Keratinocyte (primary cell): Measurements from ENCODE around the gene TSPEAR. TPM values are rescaled to one million over a fixed set of nuclear protein-coding genes. Genes with fewer than 3 reads are reported as not detected.

Experiments used
- DNase-seq: peaks from one replicate; pipeline ENCODE4 v3.0.0-alpha.2; 2011; ENCODE audit warnings: low read depth, missing footprints, low spot score
- FAIRE-seq: peaks from 2 replicates; lab custom pipeline; 2011; peaks lifted over from hg19 to GRCh38; lab: Jason Lieb, UNC
- H2AFZ ChIP-seq: 2 replicates; pipeline ENCODE4 v1.6.0; 2012; ENCODE audit warnings: low read length, control low read depth, inconsistent platforms; ENCODE audit not compliant: control insufficient read depth
- H3K27ac ChIP-seq: 2 replicates; pipeline ENCODE4 v1.5.1; 2011; ENCODE audit warnings: low read length; ENCODE audit not compliant: control insufficient read depth, insufficient read depth
- H3K27me3 ChIP-seq: 3 replicates; pipeline ENCODE4 v1.6.0; 2011; ENCODE audit warnings: low read length; ENCODE audit not compliant: control insufficient read depth, insufficient read depth; ENCODE audit errors: extremely low read depth
- H3K36me3 ChIP-seq, 2 experiments: 2 replicates in 1 of 2; 3 replicates in 1 of 2; pipeline ENCODE4 v1.5.1; 2011; ENCODE audit warnings: low read length in 2 of 2, mild to moderate bottlenecking in 1 of 2; ENCODE audit not compliant: control insufficient read depth in 2 of 2, insufficient read depth in 2 of 2; ENCODE audit errors: extremely low read depth in 1 of 2
- H3K4me1 ChIP-seq: 3 replicates; pipeline ENCODE4 v1.5.1; 2011; ENCODE audit warnings: low read length; ENCODE audit not compliant: control insufficient read depth, insufficient read depth; ENCODE audit errors: extremely low read depth
- H3K4me2 ChIP-seq: 3 replicates; pipeline ENCODE4 v1.6.0; 2011; ENCODE audit warnings: low read depth, low read length; ENCODE audit not compliant: control insufficient read depth, insufficient read depth; ENCODE audit errors: extremely low read depth
- H3K4me3 ChIP-seq, 3 experiments: fragments of 200-600 bp in 1 of 3; sonication (generic) in 1 of 3; 2 replicates in 2 of 3; 3 replicates in 1 of 3; pipeline ENCODE4 v1.5.1; 2011 to 2016; ENCODE audit warnings: low read length in 3 of 3, mild to moderate bottlenecking in 3 of 3, control low read depth in 2 of 3, inconsistent platforms in 1 of 3, low read depth in 1 of 3, mixed read lengths in 1 of 3, mixed run types in 1 of 3, moderate library complexity in 1 of 3; ENCODE audit not compliant: control insufficient read depth in 2 of 3, insufficient read depth in 2 of 3; ENCODE audit errors: extremely low read depth in 1 of 3
- H3K79me2 ChIP-seq: 2 replicates; pipeline ENCODE4 v1.6.0; 2012; ENCODE audit warnings: low read length; ENCODE audit not compliant: control insufficient read depth, insufficient read depth
- H3K9ac ChIP-seq: 3 replicates; pipeline ENCODE4 v1.6.0; 2011; ENCODE audit warnings: low read length; ENCODE audit not compliant: control insufficient read depth, insufficient read depth; ENCODE audit errors: extremely low read depth
- H3K9me1 ChIP-seq: 3 replicates; pipeline ENCODE4 v1.6.0; 2011; ENCODE audit warnings: low read length; ENCODE audit not compliant: control insufficient read depth, insufficient read depth; ENCODE audit errors: extremely low read depth
- H3K9me3 ChIP-seq: 2 replicates; pipeline ENCODE4 v1.5.1; 2012; ENCODE audit warnings: low read depth, low read length; ENCODE audit not compliant: control insufficient read depth
- H4K20me1 ChIP-seq: 3 replicates; pipeline ENCODE4 v1.6.0; 2011; ENCODE audit warnings: low read length; ENCODE audit not compliant: control insufficient read depth, insufficient read depth; ENCODE audit errors: extremely low read depth
- EZH2 ChIP-seq: IDR thresholded peaks from one replicate; pipeline ENCODE4 v1.6.1; 2012; ENCODE audit warnings: inconsistent platforms, mild to moderate bottlenecking, low read length, moderate library complexity
- dilution Hi-C: fragments of 300-500 bp; cut with MboI; formaldehyde crosslinking; loops from one replicate; pipeline ENCODE4 v1.7.0; 2020; ENCODE audit warnings: low sequenced_read_pairs; ENCODE audit not compliant: extremely low pct_ligation_motif_present
- polyA plus RNA-seq, 5 experiments: library from polyadenylated mRNA; depleted of rRNA in 3 of 5; stranded (reverse) in 3 of 5; stranded (forward) in 1 of 5; unstranded in 1 of 5; fragments of >200 nt; gene quantifications; 1 replicate in 1 of 5; 2 replicates in 3 of 5; 3 replicates in 1 of 5; pipeline versions ENCODE4 v1.2.1 to v1.2.3, GENCODE V29; 2011 to 2012; ENCODE audit warnings: missing spikeins in 2 of 5, low read depth in 1 of 5, low replicate concordance in 1 of 5
- TF ChIP-seq, protein P1 (sequence below), 3 experiments: IDR thresholded peaks in 1 of 3; conservative IDR thresholded peaks in 1 of 3; optimal IDR thresholded peaks in 1 of 3; 2 replicates in 2 of 3; 3 replicates in 1 of 3; pipeline versions ENCODE3 to v1.5.1; 2011; ENCODE audit warnings: low read length in 3 of 3, mild to moderate bottlenecking in 3 of 3, moderate library complexity in 2 of 3, control low read depth in 1 of 3, inconsistent platforms in 1 of 3; ENCODE audit not compliant: insufficient read depth in 2 of 3; ENCODE audit errors: extremely low read depth in 1 of 3

Gene TSPEAR
- polyA plus RNA-seq, 1 donor (not counting 4 experiments of a cell fraction or from before 2014, with no cell fraction given) = 0.12 TPM

DNA sequence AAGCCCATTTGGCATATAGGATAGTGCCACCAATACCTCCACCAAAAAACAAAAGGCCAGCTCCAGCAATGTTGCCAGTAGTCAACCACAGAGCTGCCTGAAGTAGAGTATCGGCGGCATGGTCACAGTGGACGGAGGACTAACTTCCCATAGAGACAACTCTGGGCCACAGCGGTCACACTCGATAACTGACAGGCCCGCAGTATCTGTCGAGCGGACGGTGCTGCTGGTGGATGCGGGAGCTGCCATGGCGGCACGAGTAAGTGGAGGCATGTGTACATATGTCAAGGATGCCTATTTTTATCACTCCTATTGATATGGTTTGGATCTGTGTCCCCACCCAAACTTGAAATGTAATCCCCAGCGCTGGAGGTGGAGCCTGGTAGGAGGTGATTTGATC lies 33.5 kb downstream of the TSPEAR start:
- H3K4me1 ChIP-seq = no peaks in the 10 kb centered on the region
- H3K27me3 ChIP-seq = peaks cover 2% of the 10 kb centered on the region
- H3K36me3 ChIP-seq = no peaks in the 10 kb centered on the region
- no peaks in the 10 kb centered on the region for H3K79me2 ChIP-seq
- dilution Hi-C loops = no loop called here
- no peak overlapping the region for H3K9ac ChIP-seq
- no peak overlapping the region for H3K27ac ChIP-seq
- H2AFZ ChIP-seq = no peak overlapping the region
- no peaks in the 10 kb centered on the region for H4K20me1 ChIP-seq
- DNase-seq (no peak), FAIRE-seq (no peak)
- H3K4me3 ChIP-seq = no peak overlapping the region
- TF ChIP-seq, protein P1, sequence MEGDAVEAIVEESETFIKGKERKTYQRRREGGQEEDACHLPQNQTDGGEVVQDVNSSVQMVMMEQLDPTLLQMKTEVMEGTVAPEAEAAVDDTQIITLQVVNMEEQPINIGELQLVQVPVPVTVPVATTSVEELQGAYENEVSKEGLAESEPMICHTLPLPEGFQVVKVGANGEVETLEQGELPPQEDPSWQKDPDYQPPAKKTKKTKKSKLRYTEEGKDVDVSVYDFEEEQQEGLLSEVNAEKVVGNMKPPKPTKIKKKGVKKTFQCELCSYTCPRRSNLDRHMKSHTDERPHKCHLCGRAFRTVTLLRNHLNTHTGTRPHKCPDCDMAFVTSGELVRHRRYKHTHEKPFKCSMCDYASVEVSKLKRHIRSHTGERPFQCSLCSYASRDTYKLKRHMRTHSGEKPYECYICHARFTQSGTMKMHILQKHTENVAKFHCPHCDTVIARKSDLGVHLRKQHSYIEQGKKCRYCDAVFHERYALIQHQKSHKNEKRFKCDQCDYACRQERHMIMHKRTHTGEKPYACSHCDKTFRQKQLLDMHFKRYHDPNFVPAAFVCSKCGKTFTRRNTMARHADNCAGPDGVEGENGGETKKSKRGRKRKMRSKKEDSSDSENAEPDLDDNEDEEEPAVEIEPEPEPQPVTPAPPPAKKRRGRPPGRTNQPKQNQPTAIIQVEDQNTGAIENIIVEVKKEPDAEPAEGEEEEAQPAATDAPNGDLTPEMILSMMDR (optimal IDR thresholded peaks at IDR 0.05 in 1 of 3, IDR thresholded peaks at IDR 0.05 in 1 of 3, conservative IDR thresholded peaks at IDR 0.05 in 1 of 3; ENCODE audit: extremely low read depth in 1 of 3, insufficient read depth in 2 of 3, low read length in 3 of 3) = no peak
- no peak for TF ChIP-seq EZH2
- H3K9me3 ChIP-seq = no peaks in the 10 kb centered on the region
- no peak overlapping the region for H3K4me2 ChIP-seq
- no peaks in the 10 kb centered on the region for H3K9me1 ChIP-seq

DNA sequence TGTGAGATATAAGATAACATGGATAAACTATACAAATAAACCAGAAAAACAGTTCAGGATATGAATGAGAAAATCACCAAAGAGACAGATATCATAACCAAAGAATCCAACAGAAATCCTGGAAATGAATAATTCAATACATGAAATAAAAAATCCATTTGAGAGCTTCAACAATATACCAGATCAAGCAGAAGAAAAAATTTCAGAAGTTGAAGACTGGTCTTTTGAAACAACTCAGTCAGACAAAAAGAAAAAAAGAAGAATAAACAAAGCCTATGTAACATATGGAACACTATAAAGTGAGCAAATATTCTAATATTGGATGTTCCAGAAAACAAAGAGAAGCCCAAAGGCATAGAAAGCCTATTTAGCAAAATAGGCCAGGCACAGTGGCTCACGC lies 39.5 kb downstream of the TSPEAR start:
- no peaks in the 10 kb centered on the region for H4K20me1 ChIP-seq
- no peaks in the 10 kb centered on the region for H3K36me3 ChIP-seq
- no peak overlapping the region for H3K4me2 ChIP-seq
- no peaks in the 10 kb centered on the region for H3K9me3 ChIP-seq
- dilution Hi-C loops = no loop called here
- no peaks in the 10 kb centered on the region for H3K79me2 ChIP-seq
- H3K4me1 ChIP-seq = no peaks in the 10 kb centered on the region
- peaks cover 6% of the 10 kb centered on the region for H3K27me3 ChIP-seq
- H3K9me1 ChIP-seq = no peaks in the 10 kb centered on the region
- TF ChIP-seq, protein P1 (optimal IDR thresholded peaks at IDR 0.05 in 1 of 3, IDR thresholded peaks at IDR 0.05 in 1 of 3, conservative IDR thresholded peaks at IDR 0.05 in 1 of 3; ENCODE audit: extremely low read depth in 1 of 3, insufficient read depth in 2 of 3, low read length in 3 of 3) = no peak
- no peak for TF ChIP-seq EZH2
- DNase-seq (no peak), FAIRE-seq (no peak)
- H2AFZ ChIP-seq = no peak overlapping the region
- no peak overlapping the region for H3K9ac ChIP-seq
- no peak overlapping the region for H3K4me3 ChIP-seq
- H3K27ac ChIP-seq = no peak overlapping the region
